ENCODE data around the gene DCTN1. TPM values are rescaled to one million over a fixed set of nuclear protein-coding genes. Genes with fewer than 3 reads are reported as not detected.

Gene DCTN1
- polyA plus RNA-seq, 1 of the 3 experiments (the other 2 are of a cell fraction): 91.1 TPM

GRCh38 chr2:74417763-74418162 lies 37.7 kb upstream of the DCTN1 start:
- peaks cover 0 to 9% of the 10 kb centered on the region in 2 experiments; a peak in 1 of 4 replicates for H3K4me1 ChIP-seq (ENCODE audit: control insufficient read depth in 1 of 2, insufficient read depth in 2 of 2, low read depth in 1 of 2, low read length in 1 of 2)
- H3K27me3 ChIP-seq (ENCODE audit: insufficient read depth): no peaks in the 10 kb centered on the region
- peaks cover 4% of the 10 kb centered on the region for H3F3A ChIP-seq (replicated peaks; ENCODE audit: insufficient read depth)
- ChIA-PET POLR2A (no interaction called here), CTCF (interaction anchor here (1.5 kb wide), 2 partner anchors 25 to 168 kb away, joined by 4 to 5 read pairs; no protein-coding TSS in a partner anchor)
- no peak overlapping the region for H3K4me2 ChIP-seq
- no peak overlapping the region for H2AFZ ChIP-seq (ENCODE audit: low read depth)
- no peaks in the 10 kb centered on the region for H3K36me3 ChIP-seq (replicated peaks in 1 of 2; ENCODE audit: control insufficient read depth in 1 of 2, insufficient read depth in 2 of 2, low read length in 1 of 2)
- DNase-seq: peak; percentile 23
- H3K9me3 ChIP-seq: no peaks in the 10 kb centered on the region
- no peak overlapping the region for H3K4me3 ChIP-seq (ENCODE audit: low read depth in 2 of 2, low read length in 1 of 2)
- no peak overlapping the region for H3K9ac ChIP-seq
- no peaks in the 10 kb centered on the region for H3K79me2 ChIP-seq (ENCODE audit: insufficient read depth)
- no peaks in the 10 kb centered on the region for H3K9me2 ChIP-seq
- no peaks in the 10 kb centered on the region for H4K20me1 ChIP-seq (ENCODE audit: insufficient read depth)
- 69% methylated on average over 6 of the region's 6 CpGs for WGBS (ENCODE audit: low lambda C conversion rate)
- H3K27ac ChIP-seq (ENCODE audit: low read depth in 2 of 2, low read length in 1 of 2): no peak overlapping the region
- TF ChIP-seq MXI1 (IDR thresholded peaks at IDR 0.05; ENCODE audit: low read depth, low read length) (no peak), ZBTB33 (IDR thresholded peaks at IDR 0.05; ENCODE audit: borderline replicate concordance, low read depth) (no peak), NFIC (IDR thresholded peaks at IDR 0.05; ENCODE audit: borderline replicate concordance) (no peak), RFX5 (IDR thresholded peaks at IDR 0.05; ENCODE audit: low read length) (no peak), PBX3 (IDR thresholded peaks at IDR 0.05) (no peak), FOSL2 (IDR thresholded peaks at IDR 0.05; ENCODE audit: borderline replicate concordance, low read depth) (no peak), NRF1 (IDR thresholded peaks at IDR 0.05; ENCODE audit: low read depth, low read length) (no peak)

DNA sequence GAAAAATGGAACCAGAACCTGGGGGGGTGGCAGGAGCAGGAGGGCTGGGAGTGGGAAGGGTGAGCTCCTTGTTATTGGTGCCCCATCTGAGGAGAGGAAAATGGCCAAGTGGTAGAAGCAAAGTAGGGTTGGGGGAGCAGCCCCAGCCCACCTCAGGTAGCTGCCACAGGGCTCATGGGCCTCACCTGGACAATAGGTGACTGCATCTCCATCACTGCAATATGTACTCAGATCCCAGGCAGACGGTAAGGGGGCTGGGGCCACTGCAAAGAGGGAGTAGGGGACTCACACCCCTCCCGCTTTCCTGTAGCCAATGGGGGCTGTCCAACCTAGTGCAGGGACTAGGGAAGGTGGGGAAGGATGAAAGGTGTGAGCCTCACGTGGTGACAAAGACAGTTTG lies 37.1 kb upstream of the DCTN1 start:
- Histone ChIP-seq H3K9me2 (no peaks in the 10 kb centered on the region), H3K9me3 (no peaks in the 10 kb centered on the region), H3K4me1 (ENCODE audit: control insufficient read depth in 1 of 2, insufficient read depth in 2 of 2, low read depth in 1 of 2, low read length in 1 of 2) (peaks cover 0 to 4% of the 10 kb centered on the region in 2 experiments; a peak in 1 of 4 replicates), H3K27ac (ENCODE audit: low read depth in 2 of 2, low read length in 1 of 2) (no peak overlapping the region), H3K4me2 (no peak overlapping the region), H3K27me3 (ENCODE audit: insufficient read depth) (no peaks in the 10 kb centered on the region), H2AFZ (ENCODE audit: low read depth) (no peak overlapping the region), H3K4me3 (ENCODE audit: low read depth in 2 of 2, low read length in 1 of 2) (no peak overlapping the region), H3F3A (replicated peaks; ENCODE audit: insufficient read depth) (peaks cover 4% of the 10 kb centered on the region), H3K79me2 (ENCODE audit: insufficient read depth) (no peaks in the 10 kb centered on the region), H4K20me1 (ENCODE audit: insufficient read depth) (no peaks in the 10 kb centered on the region), H3K9ac (no peak overlapping the region), H3K36me3 (replicated peaks in 1 of 2; ENCODE audit: control insufficient read depth in 1 of 2, insufficient read depth in 2 of 2, low read length in 1 of 2) (no peaks in the 10 kb centered on the region)
- peak; percentile 16 for DNase-seq
- ChIA-PET POLR2A (no interaction called here), CTCF (no interaction called here)
- 80% methylated on average over 1 of the region's 3 CpGs for WGBS (ENCODE audit: low lambda C conversion rate)
- TF ChIP-seq FOSL2 (IDR thresholded peaks at IDR 0.05; ENCODE audit: borderline replicate concordance, low read depth): no peak
- no peak for TF ChIP-seq EZH2phosphoT487 (IDR thresholded peaks at IDR 0.05; ENCODE audit: borderline replicate concordance, low read depth)
- no peak for TF ChIP-seq RAD21 (IDR thresholded peaks at IDR 0.05; ENCODE audit: low read length)
- no peak for TF ChIP-seq SIN3A (IDR thresholded peaks at IDR 0.05; ENCODE audit: borderline replicate concordance, low read depth, low read length)
- TF ChIP-seq MXI1 (IDR thresholded peaks at IDR 0.05; ENCODE audit: low read depth, low read length): no peak
- TF ChIP-seq GATA2 (CRISPR knock-in tag; IDR thresholded peaks at IDR 0.05): no peak
- TF ChIP-seq, protein P1, sequence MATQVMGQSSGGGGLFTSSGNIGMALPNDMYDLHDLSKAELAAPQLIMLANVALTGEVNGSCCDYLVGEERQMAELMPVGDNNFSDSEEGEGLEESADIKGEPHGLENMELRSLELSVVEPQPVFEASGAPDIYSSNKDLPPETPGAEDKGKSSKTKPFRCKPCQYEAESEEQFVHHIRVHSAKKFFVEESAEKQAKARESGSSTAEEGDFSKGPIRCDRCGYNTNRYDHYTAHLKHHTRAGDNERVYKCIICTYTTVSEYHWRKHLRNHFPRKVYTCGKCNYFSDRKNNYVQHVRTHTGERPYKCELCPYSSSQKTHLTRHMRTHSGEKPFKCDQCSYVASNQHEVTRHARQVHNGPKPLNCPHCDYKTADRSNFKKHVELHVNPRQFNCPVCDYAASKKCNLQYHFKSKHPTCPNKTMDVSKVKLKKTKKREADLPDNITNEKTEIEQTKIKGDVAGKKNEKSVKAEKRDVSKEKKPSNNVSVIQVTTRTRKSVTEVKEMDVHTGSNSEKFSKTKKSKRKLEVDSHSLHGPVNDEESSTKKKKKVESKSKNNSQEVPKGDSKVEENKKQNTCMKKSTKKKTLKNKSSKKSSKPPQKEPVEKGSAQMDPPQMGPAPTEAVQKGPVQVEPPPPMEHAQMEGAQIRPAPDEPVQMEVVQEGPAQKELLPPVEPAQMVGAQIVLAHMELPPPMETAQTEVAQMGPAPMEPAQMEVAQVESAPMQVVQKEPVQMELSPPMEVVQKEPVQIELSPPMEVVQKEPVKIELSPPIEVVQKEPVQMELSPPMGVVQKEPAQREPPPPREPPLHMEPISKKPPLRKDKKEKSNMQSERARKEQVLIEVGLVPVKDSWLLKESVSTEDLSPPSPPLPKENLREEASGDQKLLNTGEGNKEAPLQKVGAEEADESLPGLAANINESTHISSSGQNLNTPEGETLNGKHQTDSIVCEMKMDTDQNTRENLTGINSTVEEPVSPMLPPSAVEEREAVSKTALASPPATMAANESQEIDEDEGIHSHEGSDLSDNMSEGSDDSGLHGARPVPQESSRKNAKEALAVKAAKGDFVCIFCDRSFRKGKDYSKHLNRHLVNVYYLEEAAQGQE (IDR thresholded peaks at IDR 0.05; ENCODE audit: low read depth, low read length): no peak
- no peak for TF ChIP-seq TCF12 (IDR thresholded peaks at IDR 0.05)
- TF ChIP-seq CHD2 (IDR thresholded peaks at IDR 0.05; ENCODE audit: low read length, partially characterized antibody): no peak
- TF ChIP-seq, protein P2, sequence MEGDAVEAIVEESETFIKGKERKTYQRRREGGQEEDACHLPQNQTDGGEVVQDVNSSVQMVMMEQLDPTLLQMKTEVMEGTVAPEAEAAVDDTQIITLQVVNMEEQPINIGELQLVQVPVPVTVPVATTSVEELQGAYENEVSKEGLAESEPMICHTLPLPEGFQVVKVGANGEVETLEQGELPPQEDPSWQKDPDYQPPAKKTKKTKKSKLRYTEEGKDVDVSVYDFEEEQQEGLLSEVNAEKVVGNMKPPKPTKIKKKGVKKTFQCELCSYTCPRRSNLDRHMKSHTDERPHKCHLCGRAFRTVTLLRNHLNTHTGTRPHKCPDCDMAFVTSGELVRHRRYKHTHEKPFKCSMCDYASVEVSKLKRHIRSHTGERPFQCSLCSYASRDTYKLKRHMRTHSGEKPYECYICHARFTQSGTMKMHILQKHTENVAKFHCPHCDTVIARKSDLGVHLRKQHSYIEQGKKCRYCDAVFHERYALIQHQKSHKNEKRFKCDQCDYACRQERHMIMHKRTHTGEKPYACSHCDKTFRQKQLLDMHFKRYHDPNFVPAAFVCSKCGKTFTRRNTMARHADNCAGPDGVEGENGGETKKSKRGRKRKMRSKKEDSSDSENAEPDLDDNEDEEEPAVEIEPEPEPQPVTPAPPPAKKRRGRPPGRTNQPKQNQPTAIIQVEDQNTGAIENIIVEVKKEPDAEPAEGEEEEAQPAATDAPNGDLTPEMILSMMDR (IDR thresholded peaks at IDR 0.05): no peak
